Measurements from ENCODE around the gene KDM7A. TPM values are rescaled to one million over a fixed set of nuclear protein-coding genes. Genes with fewer than 3 reads are reported as not detected.

Gene KDM7A
- total RNA-seq, 2 donors from 2014 or later: 28.1 to 39.2 TPM

DNA sequence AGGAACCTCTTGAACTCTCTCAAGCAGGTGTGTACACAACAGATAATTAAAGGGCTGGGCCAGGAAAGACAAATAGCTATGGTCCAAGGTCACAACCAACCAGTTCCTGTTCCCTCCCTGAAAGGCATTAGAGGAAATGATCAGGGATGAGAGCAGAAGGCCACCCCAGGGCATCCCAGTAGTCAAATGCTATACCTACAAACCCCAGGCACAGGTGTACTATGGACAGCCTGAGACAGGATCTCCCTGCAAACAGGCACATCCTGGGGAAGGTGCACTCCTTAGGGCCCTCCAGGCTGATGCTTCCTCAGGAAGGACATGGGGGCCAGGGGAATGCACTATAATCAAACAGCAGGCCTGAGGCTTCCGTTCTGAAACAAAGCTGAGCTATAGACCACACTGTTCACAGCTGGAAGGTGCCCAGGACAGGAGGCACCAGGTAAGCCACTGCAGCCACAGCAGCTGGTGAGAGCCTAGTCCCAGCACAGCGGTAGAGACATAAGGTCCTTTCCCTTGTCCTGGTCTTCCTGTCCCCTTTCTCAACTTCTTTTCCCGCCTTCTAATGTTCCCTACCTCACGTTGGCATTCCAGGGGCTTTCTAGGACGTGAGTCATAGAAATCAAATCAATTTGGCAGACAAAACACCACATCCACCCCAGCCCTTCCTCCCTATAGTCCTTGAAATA lies 127.3 kb downstream of the KDM7A start:
- no peak for DNase-seq
- H3K27ac Mint-ChIP-seq: peak overlapping the region; percentile 61
- H3K27me3 Mint-ChIP-seq (ENCODE audit: low read depth): no peaks in the 10 kb centered on the region
- no peak overlapping the region for H3K4me3 Mint-ChIP-seq
- H3K4me1 Mint-ChIP-seq (ENCODE audit: low read depth): peaks cover 22% of the 10 kb centered on the region
- H3K36me3 Mint-ChIP-seq (ENCODE audit: insufficient read depth in 2 of 2): peaks cover 0 to 3% of the 10 kb centered on the region in 2 donors
- no peaks in the 10 kb centered on the region for H3K9me3 Mint-ChIP-seq
- no peak for ATAC-seq (replicated peaks in 1 of 2)

DNA sequence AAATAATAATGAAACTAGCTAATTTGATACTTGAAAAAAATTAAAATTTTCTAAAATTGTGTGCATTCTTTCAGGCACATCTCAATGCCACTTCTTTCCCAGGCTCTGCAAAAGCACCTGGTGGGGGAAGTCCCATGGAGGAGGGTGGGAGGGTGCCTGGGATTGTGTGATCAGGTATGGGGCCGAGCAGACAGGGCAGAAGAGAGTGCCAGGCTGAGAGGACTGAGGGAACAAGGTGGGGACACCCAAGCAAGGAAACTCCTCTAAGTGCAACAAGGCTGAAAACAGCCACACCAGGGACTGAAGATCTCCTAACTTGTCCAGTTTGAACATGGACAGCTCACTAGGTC lies 127.8 kb downstream of the KDM7A start:
- DNase-seq (no peak), ATAC-seq (replicated peaks in 1 of 2) (no peak)
- H3K36me3 Mint-ChIP-seq (ENCODE audit: insufficient read depth in 2 of 2): peaks cover 0 to 3% of the 10 kb centered on the region in 2 donors
- H3K9me3 Mint-ChIP-seq: no peaks in the 10 kb centered on the region
- H3K4me1 Mint-ChIP-seq (ENCODE audit: low read depth): peaks cover 16% of the 10 kb centered on the region
- H3K4me3 Mint-ChIP-seq: no peak overlapping the region
- no peak overlapping the region for H3K27ac Mint-ChIP-seq
- no peaks in the 10 kb centered on the region for H3K27me3 Mint-ChIP-seq (ENCODE audit: low read depth)

DNA sequence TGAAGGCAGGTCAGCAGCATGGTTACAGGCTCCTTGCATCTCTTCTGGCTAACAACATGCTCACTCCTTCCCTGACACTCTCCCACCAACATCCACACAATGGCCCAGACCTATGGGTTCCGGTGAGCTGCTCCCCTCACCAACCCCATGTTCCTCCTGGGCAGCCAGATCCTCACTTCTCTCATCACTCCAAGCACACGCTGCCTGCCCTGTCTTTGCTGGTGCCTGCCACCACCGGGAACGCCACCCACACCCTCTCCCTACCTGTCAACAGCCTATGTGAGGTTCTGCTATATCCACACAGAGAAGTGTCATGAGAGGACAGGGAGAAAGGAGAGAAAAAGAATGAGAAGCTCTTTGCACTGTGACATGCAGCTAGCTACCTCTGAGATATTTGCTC lies 128.6 kb downstream of the KDM7A start:
- Mint-ChIP-seq H3K4me3 (no peak overlapping the region), H3K27me3 (ENCODE audit: low read depth) (no peaks in the 10 kb centered on the region), H3K36me3 (ENCODE audit: insufficient read depth in 2 of 2) (peaks cover 0 to 6% of the 10 kb centered on the region in 2 donors), H3K9me3 (no peaks in the 10 kb centered on the region), H3K4me1 (ENCODE audit: low read depth) (peaks cover 8% of the 10 kb centered on the region), H3K27ac (no peak overlapping the region)
- ATAC-seq (replicated peaks in 1 of 2): no peak
- DNase-seq: no peak

DNA sequence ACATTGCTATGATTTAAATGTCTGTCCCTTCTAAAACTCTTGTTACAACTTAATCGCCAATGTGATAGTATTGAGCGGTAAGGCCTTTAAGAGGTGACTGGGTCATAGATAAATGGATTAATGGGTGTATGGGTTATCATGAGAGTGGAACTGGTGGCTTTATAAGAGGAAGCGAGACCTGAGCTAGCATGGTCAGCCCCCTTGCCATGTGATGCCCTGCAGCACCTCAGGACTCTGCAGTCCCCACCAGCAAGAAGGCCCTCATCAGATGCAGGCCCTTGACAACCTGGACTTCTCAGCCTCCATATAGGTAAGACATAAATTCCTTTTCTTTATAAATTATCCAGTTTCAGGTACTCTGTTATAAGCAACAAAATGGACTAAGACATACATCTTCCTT lies 129.6 kb downstream of the KDM7A start:
- H3K4me1 Mint-ChIP-seq (ENCODE audit: low read depth): peaks cover 7% of the 10 kb centered on the region
- no peaks in the 10 kb centered on the region for H3K9me3 Mint-ChIP-seq
- no peak for DNase-seq
- H3K36me3 Mint-ChIP-seq (ENCODE audit: insufficient read depth in 2 of 2): peaks cover 0 to 3% of the 10 kb centered on the region in 2 donors
- no peak overlapping the region for H3K4me3 Mint-ChIP-seq
- no peak overlapping the region for H3K27ac Mint-ChIP-seq
- ATAC-seq (replicated peaks in 1 of 2): no peak
- H3K27me3 Mint-ChIP-seq (ENCODE audit: low read depth): no peaks in the 10 kb centered on the region

DNA sequence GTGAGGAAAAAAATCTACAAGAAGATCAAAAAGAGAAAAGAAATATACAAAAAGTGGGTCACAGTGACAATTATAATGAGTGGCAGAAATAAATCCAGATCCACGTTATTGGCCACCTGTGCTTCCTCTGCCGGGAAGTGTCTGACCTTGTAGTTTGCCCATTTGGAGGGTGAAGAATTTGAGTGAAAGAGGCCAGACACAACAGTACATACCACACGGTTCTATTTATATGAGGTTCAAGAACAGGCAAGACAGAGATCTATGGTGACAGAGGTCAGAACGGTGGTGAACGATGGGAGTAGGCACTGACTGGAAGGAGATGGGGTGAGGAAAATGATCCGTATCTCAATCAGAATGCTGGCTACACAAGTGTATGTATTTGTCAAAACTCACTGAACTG lies 131.1 kb downstream of the KDM7A start:
- H3K27me3 Mint-ChIP-seq (ENCODE audit: low read depth): no peaks in the 10 kb centered on the region
- H3K9me3 Mint-ChIP-seq: no peaks in the 10 kb centered on the region
- no peak overlapping the region for H3K4me3 Mint-ChIP-seq
- no peak for DNase-seq
- H3K4me1 Mint-ChIP-seq (ENCODE audit: low read depth): peaks cover 7% of the 10 kb centered on the region
- H3K36me3 Mint-ChIP-seq (ENCODE audit: insufficient read depth in 2 of 2): peaks cover 2 to 3% of the 10 kb centered on the region in 2 donors
- H3K27ac Mint-ChIP-seq: no peak overlapping the region
- no peak for ATAC-seq (replicated peaks in 1 of 2)

DNA sequence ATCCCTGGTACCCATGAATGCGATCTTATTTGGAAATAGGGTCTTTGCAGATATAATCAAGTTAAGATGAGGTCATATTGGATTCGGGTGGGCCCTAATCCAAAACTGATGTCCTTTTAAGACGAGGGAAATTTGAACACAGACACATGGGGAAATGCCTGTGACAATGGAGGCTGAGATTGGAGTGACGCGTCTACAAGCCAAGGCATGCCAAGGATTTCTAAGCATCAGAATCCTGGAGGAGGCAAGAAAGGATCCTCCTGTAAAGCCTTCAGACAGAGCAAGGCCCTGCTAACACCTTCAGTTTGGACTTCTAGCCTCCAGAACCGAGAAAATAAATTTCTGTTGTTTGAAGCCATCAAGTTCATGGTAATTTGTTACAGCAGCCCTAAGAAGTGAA lies 132.5 kb downstream of the KDM7A start:
- no peak for DNase-seq
- no peaks in the 10 kb centered on the region for H3K9me3 Mint-ChIP-seq
- peak overlapping the region; percentile 87 for H3K27ac Mint-ChIP-seq
- peaks cover 2 to 3% of the 10 kb centered on the region in 2 donors for H3K36me3 Mint-ChIP-seq (ENCODE audit: insufficient read depth in 2 of 2)
- no peaks in the 10 kb centered on the region for H3K27me3 Mint-ChIP-seq (ENCODE audit: low read depth)
- no peak overlapping the region for H3K4me3 Mint-ChIP-seq
- no peak for ATAC-seq (replicated peaks in 1 of 2)
- H3K4me1 Mint-ChIP-seq (ENCODE audit: low read depth): no peaks in the 10 kb centered on the region

DNA sequence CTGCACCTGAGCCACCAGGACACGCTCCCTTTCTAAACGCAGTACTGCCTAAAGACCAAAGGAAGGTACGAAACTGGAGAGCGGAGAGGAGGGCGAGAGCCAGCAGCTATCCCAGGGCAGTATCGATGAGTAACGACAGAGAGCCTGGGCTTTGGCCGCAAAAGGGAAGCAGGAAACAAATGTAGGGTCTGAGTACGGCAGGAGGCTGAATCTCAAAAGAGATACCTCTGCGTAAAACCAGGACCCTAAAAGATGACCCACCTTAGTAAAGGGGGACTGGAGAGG lies 134.5 kb downstream of the KDM7A start:
- no peak overlapping the region for H3K27ac Mint-ChIP-seq
- no peaks in the 10 kb centered on the region for H3K9me3 Mint-ChIP-seq

DNA sequence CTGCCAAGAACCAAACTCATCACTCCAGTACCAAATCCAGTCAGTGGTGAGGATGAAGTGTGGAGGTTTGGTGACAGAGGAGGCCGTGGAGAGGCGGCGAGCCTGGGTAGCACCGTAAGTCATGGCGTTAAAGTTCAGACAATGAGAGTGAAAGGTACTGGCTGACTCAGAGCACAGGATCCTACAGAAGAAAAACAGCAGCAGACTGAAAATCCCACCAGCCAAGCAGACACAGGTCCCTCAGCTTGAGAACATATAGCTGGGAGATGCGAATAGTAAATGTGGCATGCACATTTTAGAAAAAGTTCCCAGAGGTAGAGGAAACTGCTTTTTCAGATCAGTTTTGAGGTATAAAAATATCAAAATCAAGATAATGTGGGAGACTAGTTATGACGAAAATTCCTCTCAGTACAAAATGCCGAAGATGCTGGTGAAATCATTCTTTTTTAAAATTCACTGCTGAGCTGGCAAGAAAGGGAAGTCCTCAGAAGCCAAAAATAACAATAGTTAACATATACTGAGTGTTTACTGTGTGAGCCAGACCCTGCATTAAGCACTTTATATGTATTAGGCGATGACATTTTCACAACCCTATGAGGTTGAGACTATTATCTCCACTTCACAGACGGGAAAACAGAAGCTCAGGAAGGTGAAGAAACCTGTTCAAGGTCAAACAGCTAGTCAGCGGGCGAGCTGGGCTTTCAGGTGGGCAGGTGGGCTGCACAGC lies 135.0 kb downstream of the KDM7A start:
- H3K27ac Mint-ChIP-seq: no peak overlapping the region
- DNase-seq: no peak
- H3K9me3 Mint-ChIP-seq: no peaks in the 10 kb centered on the region
- peaks cover under 1% of the 10 kb centered on the region for H3K4me1 Mint-ChIP-seq (ENCODE audit: low read depth)
- H3K27me3 Mint-ChIP-seq (ENCODE audit: low read depth): no peaks in the 10 kb centered on the region
- H3K4me3 Mint-ChIP-seq: no peak overlapping the region
- H3K36me3 Mint-ChIP-seq (ENCODE audit: insufficient read depth in 2 of 2): peaks cover 2 to 3% of the 10 kb centered on the region in 2 donors
- no peak for ATAC-seq (replicated peaks in 1 of 2)

More for the DNA sequence above, 134.5 kb downstream of the KDM7A start:
- H3K36me3 Mint-ChIP-seq (ENCODE audit: insufficient read depth in 2 of 2): peaks cover 2 to 3% of the 10 kb centered on the region in 2 donors
- no peaks in the 10 kb centered on the region for H3K27me3 Mint-ChIP-seq (ENCODE audit: low read depth)
- H3K4me3 Mint-ChIP-seq: no peak overlapping the region
- no peak for DNase-seq
- ATAC-seq (replicated peaks in 1 of 2): no peak
- H3K4me1 Mint-ChIP-seq (ENCODE audit: low read depth): no peaks in the 10 kb centered on the region

DNA sequence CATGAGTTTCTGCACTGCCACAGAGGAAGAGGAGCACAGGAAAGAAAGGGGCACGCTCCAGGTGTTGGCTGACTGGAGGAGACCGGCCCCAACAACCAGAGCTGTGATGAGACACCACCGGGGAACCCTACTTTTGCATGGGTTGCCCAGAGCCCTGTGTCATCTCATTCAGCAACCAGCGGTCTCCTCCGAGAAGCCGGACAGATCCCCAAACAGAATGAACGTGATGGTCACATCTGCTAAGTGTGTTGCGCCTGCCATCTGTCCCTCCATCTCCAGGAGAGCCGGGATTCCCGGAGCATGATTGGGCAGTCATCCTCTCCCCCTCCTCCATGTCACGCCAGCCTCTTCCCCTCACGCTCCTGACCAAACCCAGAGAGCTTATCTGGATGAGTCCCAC lies 136.9 kb downstream of the KDM7A start:
- ATAC-seq (replicated peaks in 1 of 2) (no peak), DNase-seq (no peak)
- Mint-ChIP-seq H3K27me3 (ENCODE audit: low read depth) (no peaks in the 10 kb centered on the region), H3K27ac (no peak overlapping the region), H3K9me3 (no peaks in the 10 kb centered on the region), H3K36me3 (ENCODE audit: insufficient read depth in 2 of 2) (peaks cover 2 to 3% of the 10 kb centered on the region in 2 donors), H3K4me3 (no peak overlapping the region), H3K4me1 (ENCODE audit: low read depth) (peaks cover 18% of the 10 kb centered on the region)

DNA sequence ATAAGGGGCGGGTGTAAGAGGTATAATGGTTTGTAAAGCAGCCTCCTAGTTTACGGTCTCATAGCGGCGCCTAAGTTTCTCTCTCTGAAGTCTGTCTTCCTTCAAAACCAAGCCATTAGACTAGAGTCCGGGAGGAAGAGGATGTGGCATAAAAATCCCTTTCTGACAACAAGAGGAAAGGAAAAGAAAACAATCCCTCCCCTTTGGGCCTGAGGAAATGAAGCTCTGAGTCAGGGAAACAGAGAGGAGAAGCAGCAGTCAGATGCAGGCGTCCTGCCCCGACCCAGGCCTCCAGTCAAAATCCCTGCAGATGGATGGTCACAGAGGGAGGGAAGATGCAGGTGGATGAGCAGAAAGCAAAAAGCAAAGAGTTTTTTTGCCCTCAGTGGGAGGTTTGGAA lies 137.7 kb downstream of the KDM7A start:
- Mint-ChIP-seq H3K36me3 (ENCODE audit: insufficient read depth in 2 of 2) (peaks cover 2 to 3% of the 10 kb centered on the region in 2 donors), H3K4me1 (ENCODE audit: low read depth) (peaks cover 18% of the 10 kb centered on the region)

DNA sequence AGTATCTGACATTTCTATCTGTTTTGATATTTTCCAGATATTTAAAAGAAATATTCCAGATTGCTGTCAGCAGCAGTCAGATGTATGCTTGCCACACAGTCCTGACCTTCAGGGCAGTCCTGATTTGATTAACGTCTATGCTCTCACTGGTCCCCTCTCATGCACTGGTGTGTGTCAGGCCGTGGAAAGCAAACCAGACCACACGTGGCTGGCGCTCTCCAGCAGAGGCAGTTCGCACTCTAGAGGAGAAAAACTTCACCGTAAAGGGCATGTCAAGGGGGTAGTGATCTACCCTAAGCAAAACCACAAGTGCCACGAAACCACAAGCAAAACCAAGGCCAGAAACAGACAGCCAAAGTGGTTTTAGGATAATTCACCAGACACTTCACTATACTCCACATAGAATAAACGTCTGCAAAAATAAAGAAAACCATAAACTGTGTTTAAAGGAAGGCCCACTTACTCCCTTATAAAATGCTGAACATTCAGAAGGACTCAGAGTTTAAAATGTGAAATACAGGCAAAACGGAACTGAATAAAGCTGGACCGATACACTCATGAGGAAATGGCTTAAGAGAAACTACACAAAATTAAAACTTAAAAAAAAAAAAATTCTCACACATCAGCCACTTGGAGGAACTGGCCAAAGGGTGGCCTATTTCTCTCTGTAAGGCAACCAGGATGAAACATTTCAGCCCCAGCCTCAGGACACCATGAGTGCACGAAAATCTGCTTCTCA lies 140.4 kb downstream of the KDM7A start:
- Mint-ChIP-seq H3K4me3 (no peak overlapping the region), H3K27me3 (ENCODE audit: low read depth) (no peaks in the 10 kb centered on the region), H3K27ac (no peak overlapping the region), H3K36me3 (ENCODE audit: insufficient read depth in 2 of 2) (peaks cover under 1 to 6% of the 10 kb centered on the region in 2 donors), H3K9me3 (no peaks in the 10 kb centered on the region), H3K4me1 (ENCODE audit: low read depth) (peaks cover 18% of the 10 kb centered on the region)
- peak; percentile 40 to 52 for ATAC-seq (replicated peaks in 1 of 2)
- no peak for DNase-seq

More for the DNA sequence above, 137.7 kb downstream of the KDM7A start:
- DNase-seq (no peak), ATAC-seq (replicated peaks in 1 of 2) (no peak)
- H3K4me3 Mint-ChIP-seq: no peak overlapping the region
- no peaks in the 10 kb centered on the region for H3K9me3 Mint-ChIP-seq
- H3K27me3 Mint-ChIP-seq (ENCODE audit: low read depth): no peaks in the 10 kb centered on the region
- no peak overlapping the region for H3K27ac Mint-ChIP-seq

DNA sequence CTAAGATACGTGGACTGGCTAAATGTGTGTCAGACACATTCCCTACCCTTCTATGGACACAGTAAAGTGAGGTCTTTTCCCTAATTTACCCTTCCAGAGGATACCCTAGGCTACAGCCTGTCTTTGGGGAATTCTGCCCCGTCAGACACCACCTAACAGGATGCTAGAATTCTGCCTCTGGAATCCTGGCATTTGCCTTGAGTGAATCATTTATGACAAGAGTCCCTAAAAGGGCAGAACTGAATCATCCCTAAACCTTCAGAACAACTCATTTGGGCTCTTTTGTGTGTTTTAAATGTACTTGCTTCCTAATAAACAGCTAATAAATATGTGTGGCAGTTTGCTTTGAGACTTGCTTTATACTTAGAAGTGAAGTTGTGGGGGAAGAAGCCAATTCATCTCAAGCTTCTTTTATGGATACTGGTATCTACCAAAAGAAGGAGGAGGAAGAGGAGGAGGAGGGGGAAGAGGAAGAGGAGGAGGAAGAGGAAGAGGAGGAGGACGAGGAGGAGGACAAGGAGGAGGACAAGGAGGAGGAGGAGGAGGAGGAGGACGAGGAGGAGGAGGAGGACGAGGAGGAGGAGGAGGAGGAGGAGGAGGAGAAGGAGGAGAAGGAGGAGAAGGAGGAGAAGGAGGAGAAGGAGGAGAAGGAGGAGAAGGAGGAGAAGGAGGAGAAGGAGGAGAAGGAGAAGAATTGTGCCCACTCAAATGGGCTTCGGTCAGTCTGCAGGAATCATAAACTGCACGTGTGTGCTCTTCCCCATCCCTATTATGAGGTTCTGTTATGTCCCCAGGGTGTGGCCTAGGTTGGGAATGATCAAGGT lies 141.2 kb downstream of the KDM7A start:
- Mint-ChIP-seq H3K9me3 (no peaks in the 10 kb centered on the region), H3K4me1 (ENCODE audit: low read depth) (peaks cover 18% of the 10 kb centered on the region), H3K36me3 (ENCODE audit: insufficient read depth in 2 of 2) (peaks cover 0 to 6% of the 10 kb centered on the region in 2 donors), H3K4me3 (no peak overlapping the region), H3K27me3 (ENCODE audit: low read depth) (no peaks in the 10 kb centered on the region), H3K27ac (no peak overlapping the region)
- no peak for DNase-seq
- no peak for ATAC-seq (replicated peaks in 1 of 2)

All from activated T-cell treated with anti-CD3 and anti-CD28 coated beads, Interleukin-2, amount 50 U/mL, for 72 hours (primary cell).